GM06990 (cell line): ENCODE data around the gene XRCC4.

Experiments used
- DNase-seq: peaks from one replicate; pipeline ENCODE4 v3.0.0-alpha.2; 2011; ENCODE audit not compliant: insufficient read length; ENCODE audit errors: extremely low read depth
- H3K27me3 ChIP-seq: replicated peaks from 2 replicates; pipeline ENCODE4 v1.6.0; 2011; ENCODE audit warnings: low read length; ENCODE audit not compliant: control insufficient read depth, insufficient read depth
- H3K36me3 ChIP-seq: 2 replicates; pipeline ENCODE4 v1.5.1; 2011; ENCODE audit warnings: low read length; ENCODE audit not compliant: control insufficient read depth, insufficient read depth
- H3K4me3 ChIP-seq: replicated peaks from 2 replicates; pipeline ENCODE4 v1.5.1; 2011; ENCODE audit warnings: low read depth, mild to moderate bottlenecking, control low read depth, low read length
- CTCF ChIP-seq: IDR thresholded peaks from 2 replicates; pipeline ENCODE4 v1.5.1; 2011; ENCODE audit warnings: low read length, control low read depth, mild to moderate bottlenecking, inconsistent platforms; ENCODE audit not compliant: insufficient read depth, poor library complexity, severe bottlenecking

XRCC4 gene

GRCh38 chr5:83385812-83386211 is 308.5 kb downstream of the XRCC4 start:
- H3K27me3 ChIP-seq = no peaks in the 10 kb centered on the region
- no peaks in the 10 kb centered on the region for H3K36me3 ChIP-seq
- DNase-seq = no peak
- no peak overlapping the region for H3K4me3 ChIP-seq
- no peak for TF ChIP-seq CTCF

GRCh38 chr5:83387041-83387440 is 309.7 kb downstream of the XRCC4 start:
- Histone ChIP-seq H3K4me3 (no peak overlapping the region), H3K27me3 (no peaks in the 10 kb centered on the region), H3K36me3 (no peaks in the 10 kb centered on the region)
- DNase-seq = no peak
- no peak for TF ChIP-seq CTCF

GRCh38 chr5:83388608-83389007 is 311.3 kb downstream of the XRCC4 start:
- no peaks in the 10 kb centered on the region for H3K36me3 ChIP-seq
- no peak for TF ChIP-seq CTCF

GRCh38 chr5:83392766-83393503 is 315.6 kb downstream of the XRCC4 start:
- DNase-seq = no peak
- H3K36me3 ChIP-seq = no peaks in the 10 kb centered on the region
- TF ChIP-seq CTCF = no peak
- H3K4me3 ChIP-seq = no peak overlapping the region
- H3K27me3 ChIP-seq = no peaks in the 10 kb centered on the region

More at GRCh38 chr5:83388608-83389007, 311.3 kb downstream of the XRCC4 start:
- no peak overlapping the region for H3K4me3 ChIP-seq
- no peak for DNase-seq
- no peaks in the 10 kb centered on the region for H3K27me3 ChIP-seq

- Histone ChIP-seq H3K4me3 (no peak overlapping the region), H3K36me3 (no peaks in the 10 kb centered on the region), H3K27me3 (no peaks in the 10 kb centered on the region)
- TF ChIP-seq CTCF = no peak
- DNase-seq = no peak
Observed at GRCh38 chr5:83393504-83393866, 316.1 kb downstream of the XRCC4 start.

- H3K27me3 ChIP-seq = no peaks in the 10 kb centered on the region
- TF ChIP-seq CTCF = no peak
- no peak for DNase-seq
- H3K36me3 ChIP-seq = no peaks in the 10 kb centered on the region
- H3K4me3 ChIP-seq = no peak overlapping the region
Observed at GRCh38 chr5:83394190-83394589, 316.8 kb downstream of the XRCC4 start.
